H1 (cell line): Measurements from ENCODE around the gene MOV10L1.

Experiments
- CBX8 ChIP-seq: fragments of 300-800, 300-1000 bp; sonication (generic); IDR thresholded peaks from 2 replicates; pipeline ENCODE4 v1.7.1; 2016; ENCODE audit warnings: low read depth, low read length, borderline replicate concordance
- CHD1 ChIP-seq: IDR thresholded peaks from 2 replicates; pipeline ENCODE4 v1.6.1; 2012; ENCODE audit warnings: low read depth, low read length, improper control_type of control experiment
- EP300 ChIP-seq, 2 experiments: IDR thresholded peaks; 1 replicate in 1 of 2; 2 replicates in 1 of 2; pipeline ENCODE4 v1.6.1; 2011 to 2012; ENCODE audit warnings: low read depth in 2 of 2, low read length in 2 of 2, mild to moderate bottlenecking in 2 of 2, borderline replicate concordance in 1 of 2, inconsistent platforms in 1 of 2, moderate library complexity in 1 of 2
- EZH2 ChIP-seq: fragments of 200-600 bp; sonication (generic); IDR thresholded peaks from 2 replicates; pipeline ENCODE4 v1.7.1; 2012; ENCODE audit warnings: low read depth, mild to moderate bottlenecking, moderate library complexity, low read length, inconsistent platforms; ENCODE audit not compliant: severe bottlenecking
- FOSL1 ChIP-seq: IDR thresholded peaks from 2 replicates; pipeline ENCODE4 v1.6.1; 2011; ENCODE audit warnings: mild to moderate bottlenecking, low read depth, low read length, moderate library complexity; ENCODE audit not compliant: insufficient read depth
- JUND ChIP-seq: IDR thresholded peaks from 2 replicates; pipeline ENCODE4 v1.6.1; 2011; ENCODE audit warnings: mild to moderate bottlenecking, improper control_type of control experiment, low read length
- KDM4A ChIP-seq: IDR thresholded peaks from one replicate; pipeline ENCODE4 v1.7.1; 2012; ENCODE audit warnings: low read depth, mild to moderate bottlenecking, moderate library complexity, low read length, inconsistent platforms; ENCODE audit not compliant: severe bottlenecking
- NRF1 ChIP-seq: IDR thresholded peaks from 2 replicates; pipeline ENCODE4 v1.6.1; 2011; ENCODE audit warnings: mild to moderate bottlenecking, low read depth, low read length, improper control_type of control experiment
- POLR2A ChIP-seq, 2 experiments: IDR thresholded peaks; 1 replicate in 1 of 2; 2 replicates in 1 of 2; pipeline ENCODE4 v1.6.1; 2011; ENCODE audit warnings: low read depth in 2 of 2, low read length in 2 of 2, mild to moderate bottlenecking in 2 of 2; ENCODE audit errors: control extremely low read depth in 1 of 2
- SIN3A ChIP-seq, 2 experiments: IDR thresholded peaks in 1 of 2; conservative IDR thresholded peaks in 1 of 2; 2 replicates each; pipeline ENCODE4 v1.6.1; 2011 to 2012; ENCODE audit warnings: low read length in 2 of 2, improper control_type of control experiment in 1 of 2, low read depth in 1 of 2, mild to moderate bottlenecking in 1 of 2
- SUZ12 ChIP-seq: fragments of 200-600 bp; sonication (generic); IDR thresholded peaks from 2 replicates; pipeline ENCODE4 v1.6.1; 2012; ENCODE audit warnings: mild to moderate bottlenecking, inconsistent platforms, low read length, moderate library complexity, mixed read lengths
- TF ChIP-seq, protein P1 (sequence below), 3 experiments: IDR thresholded peaks; 1 replicate in 2 of 3; 2 replicates in 1 of 3; pipeline versions ENCODE4 v1.5.1 to v1.6.1; 2011; ENCODE audit warnings: low read length in 3 of 3, mild to moderate bottlenecking in 3 of 3, inconsistent platforms in 2 of 3, low read depth in 1 of 3, moderate library complexity in 1 of 3; ENCODE audit not compliant: insufficient read depth in 1 of 3; ENCODE audit errors: control extremely low read depth in 1 of 3
- TF ChIP-seq, protein P2 (sequence below): IDR thresholded peaks from 2 replicates; pipeline ENCODE4 v1.6.1; 2012; ENCODE audit warnings: low read length, inconsistent platforms
- TF ChIP-seq, protein P3 (sequence below): IDR thresholded peaks from 2 replicates; pipeline ENCODE4 v1.6.1; 2012; ENCODE audit warnings: inconsistent platforms

DNA sequence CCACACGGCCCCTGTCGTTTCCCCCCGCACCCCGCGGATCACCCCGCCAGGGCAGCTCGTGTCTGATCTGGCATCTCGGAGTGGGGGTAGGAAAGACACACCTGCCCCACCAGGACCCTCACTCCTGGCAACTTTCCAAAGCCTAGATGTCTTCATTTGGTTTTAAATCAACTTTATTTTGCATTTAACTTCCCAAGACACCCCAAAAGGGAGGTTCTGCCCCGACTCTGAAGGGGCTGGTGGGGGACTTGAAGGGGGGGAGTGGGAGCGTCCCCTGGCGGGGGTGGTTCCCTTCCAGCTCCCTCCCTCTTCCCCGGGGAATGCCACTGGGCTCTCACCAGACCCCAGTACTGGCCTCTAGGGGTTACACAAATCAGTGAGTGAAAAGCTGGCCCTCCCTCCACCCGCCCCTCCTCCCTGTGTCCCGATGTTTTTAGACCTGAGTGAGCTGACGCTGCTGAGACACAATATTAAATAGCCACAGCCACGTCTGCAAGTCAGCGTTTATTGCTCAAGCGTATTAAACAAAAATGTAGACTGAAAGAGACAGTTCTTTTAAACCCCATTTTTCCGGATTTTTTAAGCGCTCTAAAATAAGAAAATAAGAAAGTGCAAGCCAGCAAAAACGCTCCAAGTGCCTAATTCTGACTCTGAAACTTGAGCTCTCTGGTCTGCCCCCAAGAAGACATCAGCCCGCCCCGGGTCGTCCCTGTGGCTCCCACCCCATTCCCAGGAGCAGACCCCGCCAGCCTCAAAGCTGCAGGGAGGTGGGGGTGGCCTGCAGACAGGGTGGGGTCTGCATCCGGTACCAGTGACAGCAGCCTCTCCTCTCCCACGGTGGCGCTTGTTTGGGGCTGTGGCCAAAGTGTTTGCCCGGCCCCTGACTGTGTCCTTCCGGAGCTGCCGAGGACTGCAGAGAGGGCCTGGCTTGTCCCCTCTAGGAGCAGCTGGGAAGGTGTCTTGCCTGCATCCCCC is 30.6 kb upstream of the MOV10L1 start:
- no peak for TF ChIP-seq CHD1
- TF ChIP-seq POLR2A (IDR thresholded peaks at IDR 0.05; ENCODE audit: control extremely low read depth in 1 of 2, low read depth in 2 of 2, low read length in 2 of 2), result no peak
- TF ChIP-seq, protein P1, sequence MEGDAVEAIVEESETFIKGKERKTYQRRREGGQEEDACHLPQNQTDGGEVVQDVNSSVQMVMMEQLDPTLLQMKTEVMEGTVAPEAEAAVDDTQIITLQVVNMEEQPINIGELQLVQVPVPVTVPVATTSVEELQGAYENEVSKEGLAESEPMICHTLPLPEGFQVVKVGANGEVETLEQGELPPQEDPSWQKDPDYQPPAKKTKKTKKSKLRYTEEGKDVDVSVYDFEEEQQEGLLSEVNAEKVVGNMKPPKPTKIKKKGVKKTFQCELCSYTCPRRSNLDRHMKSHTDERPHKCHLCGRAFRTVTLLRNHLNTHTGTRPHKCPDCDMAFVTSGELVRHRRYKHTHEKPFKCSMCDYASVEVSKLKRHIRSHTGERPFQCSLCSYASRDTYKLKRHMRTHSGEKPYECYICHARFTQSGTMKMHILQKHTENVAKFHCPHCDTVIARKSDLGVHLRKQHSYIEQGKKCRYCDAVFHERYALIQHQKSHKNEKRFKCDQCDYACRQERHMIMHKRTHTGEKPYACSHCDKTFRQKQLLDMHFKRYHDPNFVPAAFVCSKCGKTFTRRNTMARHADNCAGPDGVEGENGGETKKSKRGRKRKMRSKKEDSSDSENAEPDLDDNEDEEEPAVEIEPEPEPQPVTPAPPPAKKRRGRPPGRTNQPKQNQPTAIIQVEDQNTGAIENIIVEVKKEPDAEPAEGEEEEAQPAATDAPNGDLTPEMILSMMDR (IDR thresholded peaks at IDR 0.05; ENCODE audit: control extremely low read depth in 1 of 3, insufficient read depth in 1 of 3, low read depth in 1 of 3, low read length in 3 of 3), result peak; percentile 44 to 49 (median 48)
- no peak for TF ChIP-seq CBX8
- no peak for TF ChIP-seq KDM4A
- TF ChIP-seq, protein P2, sequence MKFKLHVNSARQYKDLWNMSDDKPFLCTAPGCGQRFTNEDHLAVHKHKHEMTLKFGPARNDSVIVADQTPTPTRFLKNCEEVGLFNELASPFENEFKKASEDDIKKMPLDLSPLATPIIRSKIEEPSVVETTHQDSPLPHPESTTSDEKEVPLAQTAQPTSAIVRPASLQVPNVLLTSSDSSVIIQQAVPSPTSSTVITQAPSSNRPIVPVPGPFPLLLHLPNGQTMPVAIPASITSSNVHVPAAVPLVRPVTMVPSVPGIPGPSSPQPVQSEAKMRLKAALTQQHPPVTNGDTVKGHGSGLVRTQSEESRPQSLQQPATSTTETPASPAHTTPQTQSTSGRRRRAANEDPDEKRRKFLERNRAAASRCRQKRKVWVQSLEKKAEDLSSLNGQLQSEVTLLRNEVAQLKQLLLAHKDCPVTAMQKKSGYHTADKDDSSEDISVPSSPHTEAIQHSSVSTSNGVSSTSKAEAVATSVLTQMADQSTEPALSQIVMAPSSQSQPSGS, result no peak
- peak; percentile 16; the same call in 1 of the 2 replicates for TF ChIP-seq SUZ12
- no peak for TF ChIP-seq JUND
- TF ChIP-seq EP300 (IDR thresholded peaks at IDR 0.05; ENCODE audit: borderline replicate concordance in 1 of 2, low read depth in 2 of 2, low read length in 2 of 2), result no peak
- TF ChIP-seq, protein P3, sequence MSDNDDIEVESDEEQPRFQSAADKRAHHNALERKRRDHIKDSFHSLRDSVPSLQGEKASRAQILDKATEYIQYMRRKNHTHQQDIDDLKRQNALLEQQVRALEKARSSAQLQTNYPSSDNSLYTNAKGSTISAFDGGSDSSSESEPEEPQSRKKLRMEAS, result no peak
- TF ChIP-seq EZH2, result no peak
- TF ChIP-seq NRF1, result no peak
- no peak for TF ChIP-seq FOSL1
- TF ChIP-seq SIN3A (conservative IDR thresholded peaks at IDR 0.05 in 1 of 2, IDR thresholded peaks at IDR 0.05 in 1 of 2; ENCODE audit: low read depth in 1 of 2, low read length in 2 of 2), result 0 out of 4 replicates have a peak, but pooled peaks of 1 of the 2 experiments have one; percentile 30
